ENCODE measurements around the gene RNU5D-1. TPM values are rescaled to one million over a fixed set of nuclear protein-coding genes. Genes with fewer than 3 reads are reported as not detected.

The RNU5D-1 gene
- total and polyA plus RNA-seq, 10 of the 15 experiments (the other 5 are each of a cell fraction or from before 2014, with no cell fraction given), result not detected

DNA sequence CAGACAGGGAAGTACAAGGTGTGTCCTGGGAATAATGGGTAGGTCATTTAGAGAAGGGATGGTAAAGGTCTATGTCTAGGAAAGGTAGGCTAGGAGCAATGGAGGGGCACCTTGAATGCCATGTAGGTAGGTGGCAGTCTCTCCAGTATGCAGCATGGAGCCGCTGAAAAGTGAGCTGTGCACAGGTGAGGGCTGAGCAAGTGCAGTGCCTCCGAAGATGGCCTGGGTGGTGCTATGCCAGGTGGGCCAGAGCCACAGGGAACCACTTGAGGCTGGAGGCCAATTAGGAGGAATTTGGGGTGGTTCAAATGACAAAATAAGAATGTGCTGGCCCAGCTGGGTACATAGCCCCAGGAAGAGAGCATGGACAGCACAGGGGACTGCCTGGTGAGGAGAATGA is 25.0 kb downstream of the RNU5D-1 start (continued):
- TF ChIP-seq, protein P1, sequence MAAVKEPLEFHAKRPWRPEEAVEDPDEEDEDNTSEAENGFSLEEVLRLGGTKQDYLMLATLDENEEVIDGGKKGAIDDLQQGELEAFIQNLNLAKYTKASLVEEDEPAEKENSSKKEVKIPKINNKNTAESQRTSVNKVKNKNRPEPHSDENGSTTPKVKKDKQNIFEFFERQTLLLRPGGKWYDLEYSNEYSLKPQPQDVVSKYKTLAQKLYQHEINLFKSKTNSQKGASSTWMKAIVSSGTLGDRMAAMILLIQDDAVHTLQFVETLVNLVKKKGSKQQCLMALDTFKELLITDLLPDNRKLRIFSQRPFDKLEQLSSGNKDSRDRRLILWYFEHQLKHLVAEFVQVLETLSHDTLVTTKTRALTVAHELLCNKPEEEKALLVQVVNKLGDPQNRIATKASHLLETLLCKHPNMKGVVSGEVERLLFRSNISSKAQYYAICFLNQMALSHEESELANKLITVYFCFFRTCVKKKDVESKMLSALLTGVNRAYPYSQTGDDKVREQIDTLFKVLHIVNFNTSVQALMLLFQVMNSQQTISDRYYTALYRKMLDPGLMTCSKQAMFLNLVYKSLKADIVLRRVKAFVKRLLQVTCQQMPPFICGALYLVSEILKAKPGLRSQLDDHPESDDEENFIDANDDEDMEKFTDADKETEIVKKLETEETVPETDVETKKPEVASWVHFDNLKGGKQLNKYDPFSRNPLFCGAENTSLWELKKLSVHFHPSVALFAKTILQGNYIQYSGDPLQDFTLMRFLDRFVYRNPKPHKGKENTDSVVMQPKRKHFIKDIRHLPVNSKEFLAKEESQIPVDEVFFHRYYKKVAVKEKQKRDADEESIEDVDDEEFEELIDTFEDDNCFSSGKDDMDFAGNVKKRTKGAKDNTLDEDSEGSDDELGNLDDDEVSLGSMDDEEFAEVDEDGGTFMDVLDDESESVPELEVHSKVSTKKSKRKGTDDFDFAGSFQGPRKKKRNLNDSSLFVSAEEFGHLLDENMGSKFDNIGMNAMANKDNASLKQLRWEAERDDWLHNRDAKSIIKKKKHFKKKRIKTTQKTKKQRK (IDR thresholded peaks at IDR 0.05; ENCODE audit: low read depth, low read length), result no peak
- TF ChIP-seq POLR2AphosphoS5 (IDR thresholded peaks at IDR 0.05; ENCODE audit: low read length) (no peak), ZSCAN29 (IDR thresholded peaks at IDR 0.05) (no peak), CEBPB (IDR thresholded peaks at IDR 0.05; ENCODE audit: borderline replicate concordance in 1 of 2, low read depth in 2 of 2, low read length in 2 of 2) (no peak)

DNA sequence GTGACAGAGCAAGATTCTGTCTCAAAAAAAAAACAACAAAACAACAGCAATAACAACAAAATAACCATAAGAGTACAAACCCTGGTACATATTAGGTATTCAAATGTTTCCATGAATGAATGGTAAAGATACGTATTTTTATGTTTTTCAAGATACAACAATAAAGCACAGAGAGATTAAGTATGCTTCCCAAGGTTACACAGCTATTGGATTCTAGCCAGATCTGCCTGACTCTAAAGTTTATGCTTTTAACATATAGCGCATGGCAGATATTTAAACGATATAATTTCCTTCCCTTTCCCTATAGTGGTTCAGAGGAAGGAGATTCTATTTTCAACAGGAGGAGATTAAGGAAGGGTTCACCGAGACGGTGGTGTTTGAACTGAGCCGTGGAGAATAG is 25.5 kb downstream of the RNU5D-1 start:
- in situ Hi-C loops (cut with MboI) (no loop called here), intact Hi-C loops (cut with micrococcal nuclease; ENCODE audit: unreplicated experiment) (no loop called here)
- no peak overlapping the region for H3K4me3 ChIP-seq
- BruUV-seq (replicated peaks), result no TSS peak
- ChIA-PET RAD21 (ENCODE audit: unreplicated experiment) (interaction anchor here (1.4 kb wide), 1 partner anchor 53 kb away, joined by 3 read pairs; no protein-coding TSS in a partner anchor), SMC1A (ENCODE audit: uncharacterized antibody, unreplicated experiment) (interaction anchor here (1.5 kb wide), 1 partner anchor 9 kb away, joined by 11 read pairs; no protein-coding TSS in a partner anchor), CTCF (interaction anchor here (1.2 to 1.3 kb wide), 2 partner anchors 11 to 53 kb away, joined by 4 to 5 read pairs; no protein-coding TSS in a partner anchor), POLR2A (no interaction called here)
- 67% methylated on average over 6 of the region's 6 CpGs for WGBS (ENCODE audit: insufficient coverage, insufficient replicate concordance, low lambda C conversion rate, missing lambda C conversion rate)
- no peak overlapping the region for H3K9ac ChIP-seq (ENCODE audit: control insufficient read depth, insufficient read depth, low read length)
- no peak for ATAC-seq
- H3K4me1 ChIP-seq (ENCODE audit: control insufficient read depth, insufficient read depth, low read length), result peaks cover 10% of the 10 kb centered on the region; the same call in 1 of the 2 replicates
- H2AFZ ChIP-seq (ENCODE audit: control insufficient read depth, low read depth, low read length), result no peak overlapping the region
- no peak overlapping the region for H3K4me2 ChIP-seq (ENCODE audit: control insufficient read depth, insufficient read depth)
- no peaks in the 10 kb centered on the region for H3K9me3 ChIP-seq (replicated peaks; ENCODE audit: control insufficient read depth, insufficient read depth, low read length)
- no peaks in the 10 kb centered on the region for H3K79me2 ChIP-seq (ENCODE audit: control insufficient read depth, insufficient read depth, low read length)
- H3K27me3 ChIP-seq (replicated peaks in 1 of 2; ENCODE audit: control insufficient read depth in 2 of 2, insufficient read depth in 2 of 2, low read length in 1 of 2), result no peaks in the 10 kb centered on the region; a peak in 1 of 4 replicates
- H3K36me3 ChIP-seq (ENCODE audit: control insufficient read depth in 2 of 2, insufficient read depth in 2 of 2, low read length in 1 of 2), result no peaks in the 10 kb centered on the region
- TF ChIP-seq ZSCAN29 (IDR thresholded peaks at IDR 0.05), result no peak
- TF ChIP-seq, protein P2, sequence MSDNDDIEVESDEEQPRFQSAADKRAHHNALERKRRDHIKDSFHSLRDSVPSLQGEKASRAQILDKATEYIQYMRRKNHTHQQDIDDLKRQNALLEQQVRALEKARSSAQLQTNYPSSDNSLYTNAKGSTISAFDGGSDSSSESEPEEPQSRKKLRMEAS (IDR thresholded peaks at IDR 0.05; ENCODE audit: low read depth, low read length), result no peak
- TF ChIP-seq PAX5 (IDR thresholded peaks at IDR 0.05; ENCODE audit: borderline replicate concordance, low read depth, low read length), result no peak
- TF ChIP-seq CREB1 (IDR thresholded peaks at IDR 0.05; ENCODE audit: low read depth), result no peak
- no peak for TF ChIP-seq ZNF207 (IDR thresholded peaks at IDR 0.05; ENCODE audit: borderline replicate concordance)
- TF ChIP-seq, protein P3, sequence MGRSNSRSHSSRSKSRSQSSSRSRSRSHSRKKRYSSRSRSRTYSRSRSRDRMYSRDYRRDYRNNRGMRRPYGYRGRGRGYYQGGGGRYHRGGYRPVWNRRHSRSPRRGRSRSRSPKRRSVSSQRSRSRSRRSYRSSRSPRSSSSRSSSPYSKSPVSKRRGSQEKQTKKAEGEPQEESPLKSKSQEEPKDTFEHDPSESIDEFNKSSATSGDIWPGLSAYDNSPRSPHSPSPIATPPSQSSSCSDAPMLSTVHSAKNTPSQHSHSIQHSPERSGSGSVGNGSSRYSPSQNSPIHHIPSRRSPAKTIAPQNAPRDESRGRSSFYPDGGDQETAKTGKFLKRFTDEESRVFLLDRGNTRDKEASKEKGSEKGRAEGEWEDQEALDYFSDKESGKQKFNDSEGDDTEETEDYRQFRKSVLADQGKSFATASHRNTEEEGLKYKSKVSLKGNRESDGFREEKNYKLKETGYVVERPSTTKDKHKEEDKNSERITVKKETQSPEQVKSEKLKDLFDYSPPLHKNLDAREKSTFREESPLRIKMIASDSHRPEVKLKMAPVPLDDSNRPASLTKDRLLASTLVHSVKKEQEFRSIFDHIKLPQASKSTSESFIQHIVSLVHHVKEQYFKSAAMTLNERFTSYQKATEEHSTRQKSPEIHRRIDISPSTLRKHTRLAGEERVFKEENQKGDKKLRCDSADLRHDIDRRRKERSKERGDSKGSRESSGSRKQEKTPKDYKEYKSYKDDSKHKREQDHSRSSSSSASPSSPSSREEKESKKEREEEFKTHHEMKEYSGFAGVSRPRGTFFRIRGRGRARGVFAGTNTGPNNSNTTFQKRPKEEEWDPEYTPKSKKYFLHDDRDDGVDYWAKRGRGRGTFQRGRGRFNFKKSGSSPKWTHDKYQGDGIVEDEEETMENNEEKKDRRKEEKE (IDR thresholded peaks at IDR 0.05), result no peak
- TF ChIP-seq, protein P4, sequence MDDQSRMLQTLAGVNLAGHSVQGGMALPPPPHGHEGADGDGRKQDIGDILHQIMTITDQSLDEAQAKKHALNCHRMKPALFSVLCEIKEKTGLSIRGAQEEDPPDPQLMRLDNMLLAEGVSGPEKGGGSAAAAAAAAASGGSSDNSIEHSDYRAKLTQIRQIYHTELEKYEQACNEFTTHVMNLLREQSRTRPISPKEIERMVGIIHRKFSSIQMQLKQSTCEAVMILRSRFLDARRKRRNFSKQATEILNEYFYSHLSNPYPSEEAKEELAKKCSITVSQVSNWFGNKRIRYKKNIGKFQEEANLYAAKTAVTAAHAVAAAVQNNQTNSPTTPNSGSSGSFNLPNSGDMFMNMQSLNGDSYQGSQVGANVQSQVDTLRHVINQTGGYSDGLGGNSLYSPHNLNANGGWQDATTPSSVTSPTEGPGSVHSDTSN (IDR thresholded peaks at IDR 0.05; ENCODE audit: insufficient replicate concordance, low read depth, low read length), result no peak
- no peak for FAIRE-seq
- no peak overlapping the region for H3K27ac ChIP-seq (ENCODE audit: control insufficient read depth, insufficient read depth)
- DNase-seq (ENCODE audit: low read depth, low spot score), result no peak
- no peaks in the 10 kb centered on the region for H4K20me1 ChIP-seq (ENCODE audit: control insufficient read depth, insufficient read depth)
